ENCODE data around the gene GRIN3B.

DNA sequence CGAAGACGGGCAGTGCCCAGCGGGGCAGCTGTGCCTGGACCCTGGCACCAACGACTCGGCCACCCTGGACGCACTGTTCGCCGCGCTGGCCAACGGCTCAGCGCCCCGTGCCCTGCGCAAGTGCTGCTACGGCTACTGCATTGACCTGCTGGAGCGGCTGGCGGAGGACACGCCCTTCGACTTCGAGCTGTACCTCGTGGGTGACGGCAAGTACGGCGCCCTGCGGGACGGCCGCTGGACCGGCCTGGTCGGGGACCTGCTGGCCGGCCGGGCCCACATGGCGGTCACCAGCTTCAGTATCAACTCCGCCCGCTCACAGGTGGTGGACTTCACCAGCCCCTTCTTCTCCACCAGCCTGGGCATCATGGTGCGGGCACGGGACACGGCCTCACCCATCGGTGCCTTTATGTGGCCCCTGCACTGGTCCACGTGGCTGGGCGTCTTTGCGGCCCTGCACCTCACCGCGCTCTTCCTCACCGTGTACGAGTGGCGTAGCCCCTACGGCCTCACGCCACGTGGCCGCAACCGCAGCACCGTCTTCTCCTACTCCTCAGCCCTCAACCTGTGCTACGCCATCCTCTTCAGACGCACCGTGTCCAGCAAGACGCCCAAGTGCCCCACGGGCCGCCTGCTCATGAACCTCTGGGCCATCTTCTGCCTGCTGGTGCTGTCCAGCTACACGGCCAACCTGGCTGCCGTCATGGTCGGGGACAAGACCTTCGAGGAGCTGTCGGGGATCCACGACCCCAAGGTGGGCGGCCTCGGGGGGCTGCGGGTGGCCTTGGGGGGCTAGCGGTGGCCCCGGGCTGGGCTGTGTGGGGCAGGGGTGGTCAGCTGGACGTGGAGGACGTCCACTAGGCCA, 4.8 kb downstream of the GRIN3B start:
- TF ChIP-seq CTCF (IDR thresholded peaks at IDR 0.05), result no peak
- no peak for TF ChIP-seq POLR2A (IDR thresholded peaks at IDR 0.05)

Measured in lower leg skin (tissue), 3 donors.